ENCODE data around the gene PRKG1.

PRKG1 gene

DNA sequence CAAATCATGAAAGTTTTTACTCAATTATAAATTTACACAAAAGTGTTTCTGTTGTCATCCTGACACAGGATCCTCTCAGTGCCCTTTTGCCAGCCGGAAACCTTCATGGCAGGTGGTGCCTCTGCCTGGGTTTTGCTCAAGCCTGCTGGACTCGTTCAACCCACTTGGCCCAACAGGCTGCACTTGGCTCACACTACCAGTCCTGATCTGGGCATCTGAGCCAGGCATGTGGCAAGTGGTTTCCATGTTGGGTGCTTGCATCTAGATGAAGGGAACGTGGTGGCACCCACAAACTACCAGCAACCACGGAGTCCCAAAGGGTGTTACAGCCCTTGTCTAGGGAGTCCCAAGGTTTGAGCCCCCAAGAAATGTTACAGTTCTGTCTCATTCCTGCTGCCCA is 787.4 kb downstream of the PRKG1 start:
- H3K27me3 ChIP-seq (ENCODE audit: control insufficient read depth, low read length) = no peaks in the 10 kb centered on the region
- no peaks in the 10 kb centered on the region for H3K4me1 ChIP-seq (ENCODE audit: control insufficient read depth, low read length)
- H3K36me3 ChIP-seq (ENCODE audit: control insufficient read depth, low read length) = no peaks in the 10 kb centered on the region
- no peak overlapping the region for H3K27ac ChIP-seq (ENCODE audit: low read depth, low read length)
- no peak overlapping the region for H3K4me3 ChIP-seq (ENCODE audit: low read length)
- H3K4me2 ChIP-seq (ENCODE audit: low read length) = no peak overlapping the region
- H4K20me1 ChIP-seq (ENCODE audit: control insufficient read depth, insufficient read depth, low read depth, low read length) = no peaks in the 10 kb centered on the region
- H3K9me3 ChIP-seq (ENCODE audit: control insufficient read depth, insufficient read depth, low read length) = no peaks in the 10 kb centered on the region
- no peaks in the 10 kb centered on the region for H3K79me2 ChIP-seq (ENCODE audit: control insufficient read depth, low read length)
- H3K9me2 ChIP-seq (replicated peaks; ENCODE audit: control insufficient read depth, low read length) = no peaks in the 10 kb centered on the region
- no peaks in the 10 kb centered on the region for H3F3A ChIP-seq (ENCODE audit: control insufficient read depth, insufficient read depth)
- TF ChIP-seq, protein P1, sequence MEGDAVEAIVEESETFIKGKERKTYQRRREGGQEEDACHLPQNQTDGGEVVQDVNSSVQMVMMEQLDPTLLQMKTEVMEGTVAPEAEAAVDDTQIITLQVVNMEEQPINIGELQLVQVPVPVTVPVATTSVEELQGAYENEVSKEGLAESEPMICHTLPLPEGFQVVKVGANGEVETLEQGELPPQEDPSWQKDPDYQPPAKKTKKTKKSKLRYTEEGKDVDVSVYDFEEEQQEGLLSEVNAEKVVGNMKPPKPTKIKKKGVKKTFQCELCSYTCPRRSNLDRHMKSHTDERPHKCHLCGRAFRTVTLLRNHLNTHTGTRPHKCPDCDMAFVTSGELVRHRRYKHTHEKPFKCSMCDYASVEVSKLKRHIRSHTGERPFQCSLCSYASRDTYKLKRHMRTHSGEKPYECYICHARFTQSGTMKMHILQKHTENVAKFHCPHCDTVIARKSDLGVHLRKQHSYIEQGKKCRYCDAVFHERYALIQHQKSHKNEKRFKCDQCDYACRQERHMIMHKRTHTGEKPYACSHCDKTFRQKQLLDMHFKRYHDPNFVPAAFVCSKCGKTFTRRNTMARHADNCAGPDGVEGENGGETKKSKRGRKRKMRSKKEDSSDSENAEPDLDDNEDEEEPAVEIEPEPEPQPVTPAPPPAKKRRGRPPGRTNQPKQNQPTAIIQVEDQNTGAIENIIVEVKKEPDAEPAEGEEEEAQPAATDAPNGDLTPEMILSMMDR (IDR thresholded peaks at IDR 0.05; ENCODE audit: low read depth, low read length, poor library complexity, severe bottlenecking) = no peak
- TF ChIP-seq EZH2phosphoT487 (IDR thresholded peaks at IDR 0.05; ENCODE audit: borderline replicate concordance, low read length) = no peak

- TF ChIP-seq, protein P1 (IDR thresholded peaks at IDR 0.05; ENCODE audit: low read depth, low read length, poor library complexity, severe bottlenecking) = no peak
- TF ChIP-seq EZH2phosphoT487 (IDR thresholded peaks at IDR 0.05; ENCODE audit: borderline replicate concordance, low read length) = no peak
- H4K20me1 ChIP-seq (ENCODE audit: control insufficient read depth, insufficient read depth, low read depth, low read length) = no peaks in the 10 kb centered on the region
- no peaks in the 10 kb centered on the region for H3K27me3 ChIP-seq (ENCODE audit: control insufficient read depth, low read length)
- H3K4me1 ChIP-seq (ENCODE audit: control insufficient read depth, low read length) = no peaks in the 10 kb centered on the region
- no peaks in the 10 kb centered on the region for H3K79me2 ChIP-seq (ENCODE audit: control insufficient read depth, low read length)
- H3K27ac ChIP-seq (ENCODE audit: low read depth, low read length) = no peak overlapping the region
- no peak overlapping the region for H3K4me2 ChIP-seq (ENCODE audit: low read length)
- H3K4me3 ChIP-seq (ENCODE audit: low read length) = no peak overlapping the region
- no peaks in the 10 kb centered on the region for H3K36me3 ChIP-seq (ENCODE audit: control insufficient read depth, low read length)
- no peaks in the 10 kb centered on the region for H3F3A ChIP-seq (ENCODE audit: control insufficient read depth, insufficient read depth)
- H3K9me2 ChIP-seq (replicated peaks; ENCODE audit: control insufficient read depth, low read length) = no peaks in the 10 kb centered on the region
- no peaks in the 10 kb centered on the region for H3K9me3 ChIP-seq (ENCODE audit: control insufficient read depth, insufficient read depth, low read length)
Measured at GRCh38 chr10:51862149-51862548, 787.9 kb downstream of the PRKG1 start.

GRCh38 chr10:51867956-51868355 is 793.7 kb downstream of the PRKG1 start:
- Histone ChIP-seq H3K4me2 (ENCODE audit: low read length) (no peak overlapping the region), H3K9me2 (replicated peaks; ENCODE audit: control insufficient read depth, low read length) (no peaks in the 10 kb centered on the region), H4K20me1 (ENCODE audit: control insufficient read depth, insufficient read depth, low read depth, low read length) (no peaks in the 10 kb centered on the region), H3K27ac (ENCODE audit: low read depth, low read length) (no peak overlapping the region), H3K4me3 (ENCODE audit: low read length) (no peak overlapping the region), H3K9me3 (ENCODE audit: control insufficient read depth, insufficient read depth, low read length) (no peaks in the 10 kb centered on the region), H3K79me2 (ENCODE audit: control insufficient read depth, low read length) (no peaks in the 10 kb centered on the region), H3F3A (ENCODE audit: control insufficient read depth, insufficient read depth) (no peaks in the 10 kb centered on the region), H3K4me1 (ENCODE audit: control insufficient read depth, low read length) (no peaks in the 10 kb centered on the region), H3K36me3 (ENCODE audit: control insufficient read depth, low read length) (no peaks in the 10 kb centered on the region), H3K27me3 (ENCODE audit: control insufficient read depth, low read length) (no peaks in the 10 kb centered on the region)
- TF ChIP-seq EZH2phosphoT487 (IDR thresholded peaks at IDR 0.05; ENCODE audit: borderline replicate concordance, low read length) = no peak
- TF ChIP-seq, protein P1 (IDR thresholded peaks at IDR 0.05; ENCODE audit: low read depth, low read length, poor library complexity, severe bottlenecking) = no peak

DNA sequence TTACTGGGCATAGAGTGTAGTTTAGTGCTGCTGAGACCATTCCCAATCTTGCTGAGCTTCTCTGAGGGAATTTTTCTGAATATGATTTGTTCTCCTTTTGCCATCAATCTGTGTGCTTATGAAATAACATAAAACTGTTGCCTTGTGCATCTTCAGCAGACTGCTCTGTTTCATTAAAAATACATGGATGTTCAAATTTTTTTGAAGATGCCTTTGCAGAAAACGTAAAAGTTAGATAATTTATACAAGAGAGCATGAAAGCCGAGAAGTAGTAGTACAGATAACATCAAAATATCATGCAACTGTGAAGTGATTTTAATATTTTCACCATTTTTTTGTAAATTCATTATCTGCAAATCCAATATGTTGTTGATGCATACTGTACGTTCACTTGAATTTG is 799.8 kb downstream of the PRKG1 start:
- Histone ChIP-seq H3K79me2 (ENCODE audit: control insufficient read depth, low read length) (no peaks in the 10 kb centered on the region), H3K36me3 (ENCODE audit: control insufficient read depth, low read length) (no peaks in the 10 kb centered on the region), H3K9me2 (replicated peaks; ENCODE audit: control insufficient read depth, low read length) (no peaks in the 10 kb centered on the region), H3F3A (ENCODE audit: control insufficient read depth, insufficient read depth) (no peaks in the 10 kb centered on the region), H3K27me3 (ENCODE audit: control insufficient read depth, low read length) (no peaks in the 10 kb centered on the region), H3K4me1 (ENCODE audit: control insufficient read depth, low read length) (no peaks in the 10 kb centered on the region), H3K4me3 (ENCODE audit: low read length) (no peak overlapping the region), H3K9me3 (ENCODE audit: control insufficient read depth, insufficient read depth, low read length) (no peaks in the 10 kb centered on the region), H3K4me2 (ENCODE audit: low read length) (no peak overlapping the region), H3K27ac (ENCODE audit: low read depth, low read length) (no peak overlapping the region), H4K20me1 (ENCODE audit: control insufficient read depth, insufficient read depth, low read depth, low read length) (no peaks in the 10 kb centered on the region)
- TF ChIP-seq EZH2phosphoT487 (IDR thresholded peaks at IDR 0.05; ENCODE audit: borderline replicate concordance, low read length) = no peak
- TF ChIP-seq, protein P1 (IDR thresholded peaks at IDR 0.05; ENCODE audit: low read depth, low read length, poor library complexity, severe bottlenecking) = no peak
